Smooth muscle cell of bladder (primary cell): ENCODE measurements around the gene GYG1. TPM values are rescaled to one million over a fixed set of nuclear protein-coding genes. Genes with fewer than 3 reads are reported as not detected.

Experiments
- total RNA-seq: library from RNA; depleted of rRNA; stranded (reverse); fragments of >200 nt; gene quantifications from 2 replicates; pipeline ENCODE4 v1.2.3, GENCODE V29; 2014

GYG1 gene
- 29.2 and 37.1 TPM in 2 replicates for total RNA-seq

DNA sequence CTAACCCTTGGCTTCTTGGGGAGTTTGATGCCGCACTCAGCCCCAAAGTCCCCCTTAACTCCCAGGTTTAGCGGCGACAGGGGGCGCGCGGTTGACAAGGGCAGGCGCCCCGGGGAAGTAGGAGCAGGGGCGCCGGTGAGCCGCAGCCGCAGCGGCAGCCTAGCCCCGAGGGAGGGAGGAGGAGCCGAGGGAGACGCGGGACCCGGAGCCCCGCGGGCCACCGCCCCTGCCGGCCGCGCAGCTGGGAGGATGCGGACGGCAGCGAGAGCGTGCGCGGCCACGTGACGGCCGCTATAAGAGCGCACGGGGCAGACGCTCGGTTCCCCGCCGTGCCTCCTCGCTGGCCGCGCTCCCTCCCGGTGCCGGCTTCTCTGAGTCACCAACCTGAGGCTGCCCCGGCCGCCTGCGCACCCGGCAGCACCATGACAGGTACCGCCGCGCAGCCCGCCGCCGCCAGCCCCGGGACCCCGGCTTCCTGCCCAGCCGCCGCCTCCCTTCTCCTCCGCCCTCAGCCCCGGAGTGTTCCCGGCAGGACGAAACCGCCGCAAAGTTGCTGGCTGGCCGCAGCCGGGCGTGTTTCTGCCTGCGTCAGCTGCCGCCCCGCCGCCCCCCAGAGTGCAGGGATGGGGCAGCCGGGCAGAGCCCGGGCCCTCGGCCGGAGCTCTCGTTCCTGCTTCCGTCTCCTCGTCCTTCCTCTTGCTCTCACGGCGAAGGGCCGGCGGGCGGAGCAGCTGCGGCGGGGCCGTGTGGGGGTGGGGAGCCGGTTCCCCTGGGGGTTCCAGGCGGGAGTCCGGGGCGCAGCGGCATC lies at the start of gene GYG1:
GYG1 (plus strand) TSS at position 322 of the 808 bp plus-strand sequence; CDS start at position 423, 101 bp downstream.

Other genes starting within 250 kb of the GYG1 start
- gene CPB1, start 163.7 kb upstream of the GYG1 start, total RNA-seq, result not detected in 2 replicates
- gene CPA3, start 126.2 kb upstream of the GYG1 start, total RNA-seq, result not detected in 2 replicates
- gene HLTF, start 95.0 kb downstream of the GYG1 start, total RNA-seq, result 38.3 and 40.6 TPM in 2 replicates
- 20.3 and 26.9 TPM in 2 replicates for gene HPS3, start 138.1 kb downstream of the GYG1 start, total RNA-seq
- 1.1 and 1.8 TPM in 2 replicates for gene CP, start 230.3 kb downstream of the GYG1 start, total RNA-seq